Spleen (tissue), 11 donors: ENCODE data around the gene KDELR1. TPM values are rescaled to one million over a fixed set of nuclear protein-coding genes. Genes with fewer than 3 reads are reported as not detected.

Experiments used
- DNase-seq: peaks from one replicate; pipeline ENCODE4 v3.0.0-alpha.2; 2020
- H3K27ac ChIP-seq, 8 donors: fragments of 200-600 bp; sonication (generic) in 7 of 8; 1 replicate in 4 of 8; 2 replicates in 4 of 8; pipeline versions ENCODE4 v1.5.0 to v1.8.0; 2016 to 2021; ENCODE audit warnings: inconsistent platforms in 4 of 8, mild to moderate bottlenecking in 4 of 8, moderate library complexity in 1 of 8
- H3K27me3 ChIP-seq, 7 donors: fragments of 200-600 bp; sonication (generic) in 6 of 7; replicated peaks in 1 of 7; 1 replicate in 4 of 7; 2 replicates in 3 of 7; pipeline versions ENCODE4 v1.5.0 to v1.8.0; 2016 to 2021; ENCODE audit warnings: inconsistent platforms in 3 of 7, mild to moderate bottlenecking in 1 of 7
- H3K36me3 ChIP-seq, 6 donors: fragments of 200-600 bp; sonication (generic) in 5 of 6; 1 replicate in 4 of 6; 2 replicates in 2 of 6; pipeline versions ENCODE4 v1.5.0 to v1.8.0; 2016 to 2021; ENCODE audit warnings: inconsistent platforms in 2 of 6
- H3K4me1 ChIP-seq, 6 donors: fragments of 200-600 bp; sonication (generic) in 5 of 6; 1 replicate in 3 of 6; 2 replicates in 3 of 6; pipeline versions ENCODE4 v1.5.0 to v1.8.0; 2016 to 2021; ENCODE audit warnings: inconsistent platforms in 3 of 6
- H3K4me3 ChIP-seq, 8 donors: fragments of 200-600 bp; sonication (generic) in 7 of 8; 1 replicate in 4 of 8; 2 replicates in 4 of 8; pipeline versions ENCODE4 v1.5.0 to v1.8.0; 2016 to 2021; ENCODE audit warnings: inconsistent platforms in 4 of 8, mild to moderate bottlenecking in 4 of 8, moderate library complexity in 2 of 8
- H3K9me3 ChIP-seq, 8 donors: fragments of 200-600 bp; sonication (generic) in 7 of 8; 1 replicate in 4 of 8; 2 replicates in 4 of 8; pipeline versions ENCODE4 v1.5.0 to v1.8.0; 2016 to 2021; ENCODE audit warnings: inconsistent platforms in 4 of 8
- POLR2A ChIP-seq, 3 donors: fragments of 450-650 bp; IDR thresholded peaks; one replicate each; pipeline ENCODE4 v1.5.1; 2017; ENCODE audit warnings: antibody characterized with exemption in 3 of 3, mild to moderate bottlenecking in 1 of 3
- POLR2AphosphoS5 ChIP-seq, 3 donors: sonication (generic); formaldehyde crosslinking; IDR thresholded peaks; one replicate each; pipeline ENCODE4 v1.5.1; 2017; ENCODE audit warnings: antibody characterized with exemption in 3 of 3
- WGBS, 5 donors: extraction: QIAGEN DNeasy Blood & Tissue Kit in 3 of 5; methylation state at CpG; one replicate each; pipeline versions ENCODE4 v1.1.5 to v1.1.7; 2013 to 2018; 5-methylcytosine and 5-hydroxymethylcytosine counted together
- intact Hi-C: fragments of 100-400 bp; cut with DNase I; formaldehyde crosslinking; loops from one replicate; pipeline ENCODE4 v1.15.0; 2023; ENCODE audit warnings: low total_unique reads
- polyA plus RNA-seq, 3 donors: library from polyadenylated mRNA; stranded (reverse); fragments of 200-250 nt; gene quantifications; one replicate each; pipeline ENCODE4 v1.2.1, GENCODE V29; 2013
- total RNA-seq, 7 donors: library from RNA; depleted of rRNA in 3 of 7; stranded (reverse); fragments of >200 nt in 3 of 7; fragmentation: NEBNext Ultra II Directional in 4 of 7; extraction: Animal tissue kit (Norgen Biotek cat#: 25700) in 4 of 7; gene quantifications; one replicate each; pipeline versions ENCODE4 v1.1.0 to v1.2.1, GENCODE V29; 2016 to 2021
- TF ChIP-seq, protein P1 (sequence below), 11 experiments: fragments of 200-600 bp in 7 of 11; fragments of 450-650 bp in 4 of 11; sonication (generic) in 4 of 11; IDR thresholded peaks in 8 of 11; conservative IDR thresholded peaks in 3 of 11; 1 replicate in 7 of 11; 2 replicates in 4 of 11; pipeline versions ENCODE4 v1.4.0 to v1.8.0; 2016 to 2021; ENCODE audit warnings: antibody characterized with exemption in 11 of 11, inconsistent platforms in 4 of 11, mild to moderate bottlenecking in 1 of 11
- donor health status: healthy with polysubstance abuse.
- donor health status: DM: no; HTN: no; CAD: no; lungs with moderate emphysema.
- donor health status: DM: no; HTN: no; CAD: no.
- donor health status: Bipolar disorder and iron deficiency.
- donor health status: healthy.
- donor health status: DM: no; HTN: no; CAD: no.
- donor health status: DM: yes; HTN: yes; CAD: no.

KDELR1 gene
- total and polyA plus RNA-seq, 10 donors = 36.2 to 95.9 (median 68.2) TPM

DNA sequence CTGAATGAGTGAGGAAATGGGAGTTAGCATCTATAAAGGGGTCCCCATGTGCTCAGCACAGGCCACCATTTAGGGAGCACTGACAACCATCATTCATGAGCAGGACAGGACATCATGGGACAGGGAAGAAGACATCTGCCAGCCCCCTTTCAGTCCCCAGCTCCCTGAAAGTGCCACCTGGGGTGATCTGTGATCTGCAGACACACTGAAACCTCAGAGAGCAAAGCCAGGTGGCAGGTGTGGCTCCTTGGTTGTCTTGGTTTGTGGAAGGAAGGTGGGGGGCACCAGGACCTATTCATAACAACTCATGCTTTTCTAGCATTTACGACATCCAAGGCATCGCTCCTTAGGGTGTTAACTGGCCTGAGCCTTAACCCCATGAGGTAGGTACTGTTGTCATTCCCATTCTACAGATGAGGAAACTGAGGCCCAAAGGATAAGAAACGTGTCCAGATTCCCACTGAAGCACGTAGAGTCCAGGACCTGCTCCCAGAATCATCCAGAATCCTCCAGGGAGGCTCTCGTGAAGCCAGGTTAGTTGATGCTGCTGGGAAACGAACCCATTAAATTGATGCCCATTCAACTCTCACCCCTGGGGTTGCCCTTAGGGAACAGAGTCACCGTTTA, 5.8 kb downstream of the KDELR1 start:
- H3K27ac ChIP-seq = no peak overlapping the region
- intact Hi-C loops = no loop called here
- no peak for DNase-seq
- H3K36me3 ChIP-seq = peaks cover 0 to 90% (median 74%) of the 10 kb centered on the region in 6 donors
- TF ChIP-seq POLR2A (IDR thresholded peaks at IDR 0.05) (no peak), POLR2AphosphoS5 (IDR thresholded peaks at IDR 0.05) (no peak)
- TF ChIP-seq, protein P1, sequence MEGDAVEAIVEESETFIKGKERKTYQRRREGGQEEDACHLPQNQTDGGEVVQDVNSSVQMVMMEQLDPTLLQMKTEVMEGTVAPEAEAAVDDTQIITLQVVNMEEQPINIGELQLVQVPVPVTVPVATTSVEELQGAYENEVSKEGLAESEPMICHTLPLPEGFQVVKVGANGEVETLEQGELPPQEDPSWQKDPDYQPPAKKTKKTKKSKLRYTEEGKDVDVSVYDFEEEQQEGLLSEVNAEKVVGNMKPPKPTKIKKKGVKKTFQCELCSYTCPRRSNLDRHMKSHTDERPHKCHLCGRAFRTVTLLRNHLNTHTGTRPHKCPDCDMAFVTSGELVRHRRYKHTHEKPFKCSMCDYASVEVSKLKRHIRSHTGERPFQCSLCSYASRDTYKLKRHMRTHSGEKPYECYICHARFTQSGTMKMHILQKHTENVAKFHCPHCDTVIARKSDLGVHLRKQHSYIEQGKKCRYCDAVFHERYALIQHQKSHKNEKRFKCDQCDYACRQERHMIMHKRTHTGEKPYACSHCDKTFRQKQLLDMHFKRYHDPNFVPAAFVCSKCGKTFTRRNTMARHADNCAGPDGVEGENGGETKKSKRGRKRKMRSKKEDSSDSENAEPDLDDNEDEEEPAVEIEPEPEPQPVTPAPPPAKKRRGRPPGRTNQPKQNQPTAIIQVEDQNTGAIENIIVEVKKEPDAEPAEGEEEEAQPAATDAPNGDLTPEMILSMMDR (IDR thresholded peaks at IDR 0.05 in 8 of 11, conservative IDR thresholded peaks at IDR 0.05 in 3 of 11) = no peak
- H3K4me1 ChIP-seq = peaks cover 0 to 22% (median 10%) of the 10 kb centered on the region in 6 donors
- no peak overlapping the region for H3K4me3 ChIP-seq
- no peaks in the 10 kb centered on the region for H3K27me3 ChIP-seq
- WGBS, 5 donors = 88 to 93% (median 91%) methylated on average over 7 of the region's 7 CpGs
- H3K9me3 ChIP-seq = no peaks in the 10 kb centered on the region

DNA sequence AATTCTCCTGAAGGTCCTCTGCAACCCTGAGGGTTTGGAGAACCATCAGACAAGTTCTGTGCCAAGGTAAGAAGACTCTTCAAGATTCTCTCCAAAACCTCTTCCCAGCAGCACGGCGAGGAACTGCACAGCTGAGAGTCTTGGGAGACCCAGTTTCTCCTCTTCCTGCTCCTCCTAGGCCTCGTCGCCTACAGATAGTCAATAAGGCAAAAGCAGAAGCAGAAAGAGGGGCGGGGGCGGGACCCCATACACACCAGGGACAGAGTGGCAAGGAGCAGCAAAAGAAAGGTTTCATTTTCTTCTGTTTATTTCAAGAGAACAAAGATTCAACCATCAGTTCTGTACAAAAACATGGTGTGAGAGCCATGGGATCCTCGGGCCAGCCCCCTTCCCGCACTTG, 9.1 kb downstream of the KDELR1 start:
- H3K27me3 ChIP-seq = no peaks in the 10 kb centered on the region
- H3K27ac ChIP-seq = no peak overlapping the region
- 84 to 96% (median 89%) methylated on average over 8 of the region's 8 CpGs for WGBS, 5 donors
- intact Hi-C loops = no loop called here
- TF ChIP-seq POLR2A (IDR thresholded peaks at IDR 0.05) = no peak
- no peak for TF ChIP-seq POLR2AphosphoS5 (IDR thresholded peaks at IDR 0.05)
- TF ChIP-seq, protein P1 (IDR thresholded peaks at IDR 0.05 in 8 of 11, conservative IDR thresholded peaks at IDR 0.05 in 3 of 11) = no peak
- H3K9me3 ChIP-seq = no peaks in the 10 kb centered on the region
- DNase-seq = no peak
- peaks cover 0 to 76% (median 57%) of the 10 kb centered on the region in 6 donors for H3K36me3 ChIP-seq
- no peak overlapping the region for H3K4me3 ChIP-seq
- peaks cover 0 to 5% (median 0%) of the 10 kb centered on the region in 6 donors for H3K4me1 ChIP-seq

DNA sequence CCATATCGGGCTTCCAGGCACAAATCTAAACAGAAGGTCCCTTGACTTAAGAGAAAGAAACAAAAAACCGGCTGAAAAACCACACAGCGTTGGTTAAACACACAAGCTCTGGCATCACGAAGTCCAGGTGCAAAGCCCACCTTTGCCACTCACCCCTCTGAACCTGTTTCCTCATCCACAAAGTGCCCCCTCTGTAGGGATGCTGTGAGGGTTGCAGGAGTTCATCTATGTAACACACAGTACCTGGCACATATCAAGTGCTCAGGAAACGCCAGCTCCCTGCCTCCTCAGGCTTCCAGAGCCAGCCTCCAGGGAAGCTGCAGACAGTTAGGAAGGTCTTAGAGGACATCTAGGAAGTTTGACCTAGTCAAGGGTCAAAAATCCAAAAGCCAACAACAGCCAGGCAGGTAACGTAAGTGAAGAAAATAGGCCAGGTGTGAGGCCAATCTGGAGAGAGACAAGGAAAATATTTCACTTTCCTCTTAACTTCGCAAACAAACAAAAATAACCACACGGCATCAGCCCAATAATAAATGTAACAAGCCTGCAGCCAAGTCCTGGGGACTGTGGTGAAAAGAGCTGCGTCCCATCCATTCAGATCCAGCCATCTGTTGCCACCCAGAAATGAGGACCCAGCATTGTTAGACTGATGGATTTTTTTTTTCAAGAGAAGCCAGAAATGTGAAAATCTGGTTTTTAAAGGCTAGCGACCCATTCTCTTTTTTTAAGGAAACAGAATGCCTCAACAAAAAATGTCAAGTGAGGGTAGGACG, 10.0 kb downstream of the KDELR1 start:
- H3K9me3 ChIP-seq = no peaks in the 10 kb centered on the region
- TF ChIP-seq POLR2A (IDR thresholded peaks at IDR 0.05) (no peak), POLR2AphosphoS5 (IDR thresholded peaks at IDR 0.05) (peak in 1 of 3 donors; percentile 26)
- TF ChIP-seq, protein P1 (IDR thresholded peaks at IDR 0.05 in 8 of 11, conservative IDR thresholded peaks at IDR 0.05 in 3 of 11) = no peak
- no peak overlapping the region for H3K4me3 ChIP-seq
- no peaks in the 10 kb centered on the region for H3K27me3 ChIP-seq
- 84 to 96% (median 89%) methylated on average over 11 of the region's 11 CpGs for WGBS, 5 donors
- no peak overlapping the region for H3K27ac ChIP-seq
- H3K4me1 ChIP-seq = peaks cover 0 to 5% (median 0%) of the 10 kb centered on the region in 6 donors
- no peak for DNase-seq
- intact Hi-C loops = no loop called here
- peaks cover 0 to 67% (median 48%) of the 10 kb centered on the region in 6 donors for H3K36me3 ChIP-seq

DNA sequence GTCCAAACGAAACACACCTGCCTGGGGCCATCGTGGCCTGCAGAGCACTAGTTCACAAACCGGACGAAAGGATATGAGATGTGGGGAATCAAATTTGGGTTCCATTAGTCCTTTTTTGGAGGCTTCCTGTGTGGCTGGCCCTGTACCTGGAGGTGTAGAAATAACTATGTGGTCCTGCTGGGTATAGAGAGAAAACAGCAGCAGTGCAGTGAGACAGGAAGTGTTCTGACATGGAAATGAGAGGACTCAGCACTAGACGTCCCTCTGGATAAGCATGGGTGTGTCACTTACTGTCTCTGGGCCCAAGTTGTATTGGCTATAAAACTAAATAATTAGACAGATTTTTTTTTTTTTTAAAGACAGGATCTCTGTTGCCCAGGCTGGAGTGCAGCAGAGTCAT, 12.3 kb downstream of the KDELR1 start:
- DNase-seq = no peak
- TF ChIP-seq POLR2AphosphoS5 (IDR thresholded peaks at IDR 0.05) (no peak), POLR2A (IDR thresholded peaks at IDR 0.05) (no peak)
- TF ChIP-seq, protein P1 (IDR thresholded peaks at IDR 0.05 in 8 of 11, conservative IDR thresholded peaks at IDR 0.05 in 3 of 11) = no peak
- Histone ChIP-seq H3K4me3 (no peak overlapping the region), H3K36me3 (peaks cover 0 to 44% (median 24%) of the 10 kb centered on the region in 6 donors), H3K4me1 (peaks cover 0 to 5% (median 0%) of the 10 kb centered on the region in 6 donors), H3K27ac (no peak overlapping the region), H3K27me3 (no peaks in the 10 kb centered on the region), H3K9me3 (no peaks in the 10 kb centered on the region)
- intact Hi-C loops = no loop called here
- WGBS, 5 donors = 77 to 84% (median 77%) methylated on average over 5 of the region's 5 CpGs
